Endothelial cell of umbilical vein (primary cell): ENCODE measurements around the gene LTBP1. TPM values are rescaled to one million over a fixed set of nuclear protein-coding genes. Genes with fewer than 3 reads are reported as not detected.

ENCODE experiments used
- BruUV-seq: library from RNA; stranded (reverse); fragments of 400-500 nt; replicated peaks from 2 replicates; lab custom pipeline; 2021; lab: Mats Ljungman, UMichigan
- CTCF ChIA-PET: fragments of 300-600, 350-600 bp; sonication (Branson Sonifier 250); formaldehyde crosslinking; loops from one replicate; lab custom pipeline; 2021; ENCODE audit warnings: antibody characterized with exemption, inconsistent platforms; lab: Charles Lee
- POLR2A ChIA-PET: fragments of 300-600, 350-600 bp; sonication (Branson Sonifier 250); formaldehyde crosslinking; loops from one replicate; lab custom pipeline; 2021; ENCODE audit warnings: antibody characterized with exemption, inconsistent platforms; lab: Charles Lee
- DNase-seq: peaks from one replicate; pipeline ENCODE4 v3.0.0-alpha.2; 2011; ENCODE audit warnings: low read depth, low spot score
- FAIRE-seq: peaks from 2 replicates; lab custom pipeline; 2011; peaks lifted over from hg19 to GRCh38; lab: Jason Lieb, UNC
- H2AFZ ChIP-seq: 2 replicates; pipeline ENCODE4 v1.6.0; 2012; ENCODE audit warnings: low read depth, low read length, control low read depth, inconsistent platforms
- H3K27ac ChIP-seq: 2 replicates; pipeline ENCODE4 v1.5.1; 2011; ENCODE audit warnings: low read depth, mild to moderate bottlenecking, control low read depth, low read length, moderate library complexity; ENCODE audit not compliant: insufficient read depth
- H3K27me3 ChIP-seq, 2 experiments: 2 replicates each; pipeline versions ENCODE4 v1.6.0 to v1.6.1; 2011; ENCODE audit warnings: low read length in 2 of 2, mixed read lengths in 1 of 2; ENCODE audit not compliant: control insufficient read depth in 2 of 2, insufficient read depth in 2 of 2
- H3K36me3 ChIP-seq, 2 experiments: 2 replicates in 1 of 2; 3 replicates in 1 of 2; pipeline ENCODE4 v1.5.1; 2011; ENCODE audit warnings: low read length in 2 of 2, mild to moderate bottlenecking in 1 of 2, moderate library complexity in 1 of 2; ENCODE audit not compliant: control insufficient read depth in 2 of 2, insufficient read depth in 2 of 2; ENCODE audit errors: extremely low read depth in 1 of 2
- H3K4me1 ChIP-seq: 3 replicates; pipeline ENCODE4 v1.5.1; 2011; ENCODE audit warnings: mild to moderate bottlenecking, low read length; ENCODE audit not compliant: control insufficient read depth, insufficient read depth; ENCODE audit errors: extremely low read depth
- H3K4me2 ChIP-seq: 2 replicates; pipeline ENCODE4 v1.6.1; 2011; ENCODE audit warnings: low read length, control low read depth, mixed read lengths; ENCODE audit not compliant: insufficient read depth
- H3K4me3 ChIP-seq, 3 experiments: fragments of 200-600 bp in 1 of 3; sonication (generic), shearing (Covaris generic) in 1 of 3; replicated peaks in 1 of 3; 2 replicates each; pipeline ENCODE4 v1.5.1; 2011 to 2016; ENCODE audit warnings: control low read depth in 3 of 3, low read length in 3 of 3, mild to moderate bottlenecking in 2 of 3, inconsistent platforms in 1 of 3, low read depth in 1 of 3, moderate library complexity in 1 of 3; ENCODE audit not compliant: insufficient read depth in 1 of 3
- H3K79me2 ChIP-seq: 2 replicates; pipeline ENCODE4 v1.6.0; 2012; ENCODE audit warnings: low read length, inconsistent platforms; ENCODE audit not compliant: control insufficient read depth, insufficient read depth
- H3K9ac ChIP-seq: replicated peaks from 2 replicates; pipeline ENCODE3; 2011; ENCODE audit warnings: low read length, control low read depth; ENCODE audit not compliant: insufficient read depth; ENCODE audit errors: extremely low read depth
- H3K9me1 ChIP-seq: replicated peaks from 3 replicates; pipeline ENCODE4 v1.6.0; 2011; ENCODE audit warnings: mild to moderate bottlenecking, low read length; ENCODE audit not compliant: control insufficient read depth, insufficient read depth; ENCODE audit errors: extremely low read depth
- H3K9me3 ChIP-seq: replicated peaks from 2 replicates; pipeline ENCODE4 v1.5.1; 2012; ENCODE audit warnings: low read length, inconsistent platforms; ENCODE audit not compliant: control insufficient read depth, insufficient read depth
- H4K20me1 ChIP-seq: replicated peaks from 2 replicates; pipeline ENCODE3; 2011; ENCODE audit warnings: mild to moderate bottlenecking, low read length; ENCODE audit not compliant: control insufficient read depth, insufficient read depth; ENCODE audit errors: extremely low read depth
- CTCF ChIP-seq, 2 donors: IDR thresholded peaks; 1 replicate in 1 of 2; 2 replicates in 1 of 2; pipeline ENCODE4 v1.5.1; 2011; ENCODE audit warnings: low read length in 2 of 2, mild to moderate bottlenecking in 2 of 2, moderate library complexity in 2 of 2, control low read depth in 1 of 2, inconsistent platforms in 1 of 2, low read depth in 1 of 2; ENCODE audit not compliant: insufficient read depth in 1 of 2; ENCODE audit errors: extremely low read depth in 1 of 2
- EZH2 ChIP-seq: IDR thresholded peaks from 2 replicates; pipeline ENCODE4 v1.6.1; 2012; ENCODE audit warnings: borderline replicate concordance, low read depth, mild to moderate bottlenecking, moderate library complexity, low read length, inconsistent platforms; ENCODE audit not compliant: severe bottlenecking
- FOS ChIP-seq: IDR thresholded peaks from 2 replicates; pipeline ENCODE4 v1.6.1; 2011; ENCODE audit warnings: mild to moderate bottlenecking, low read length, moderate library complexity, borderline replicate concordance; ENCODE audit not compliant: insufficient read depth
- GATA2 ChIP-seq: IDR thresholded peaks from 2 replicates; pipeline ENCODE4 v1.7.0; 2011; ENCODE audit warnings: low read depth, mild to moderate bottlenecking, moderate library complexity, mixed read lengths, low read length; ENCODE audit not compliant: insufficient read length, insufficient read depth
- JUN ChIP-seq: IDR thresholded peaks from 2 replicates; pipeline ENCODE4 v1.6.1; 2011; ENCODE audit warnings: borderline replicate concordance, low read depth; ENCODE audit not compliant: insufficient read length, insufficient read depth
- MAX ChIP-seq: IDR thresholded peaks from 2 replicates; pipeline ENCODE4 v1.6.1; 2011; ENCODE audit not compliant: insufficient read depth, insufficient read length
- MYC ChIP-seq: IDR thresholded peaks from one replicate; pipeline ENCODE4 v1.6.1; 2011; ENCODE audit warnings: mild to moderate bottlenecking, low read depth, low read length
- POLR2A ChIP-seq: IDR thresholded peaks from 2 replicates; pipeline ENCODE4 v1.6.1; 2012; ENCODE audit warnings: low read depth, mild to moderate bottlenecking, control low read depth, low read length
- POLR2AphosphoS5 ChIP-seq: IDR thresholded peaks from 2 replicates; pipeline ENCODE4 v1.6.1; 2012; ENCODE audit warnings: low read depth, mild to moderate bottlenecking, control low read depth, low read length, moderate library complexity; ENCODE audit not compliant: insufficient read depth
- dilution Hi-C: fragments of 300-500 bp; cut with MboI; formaldehyde crosslinking; loops from one replicate; pipeline ENCODE4 v1.15.0; 2019; ENCODE audit warnings: low sequenced_read_pairs; ENCODE audit not compliant: extremely low pct_ligation_motif_present
- intact Hi-C: fragments of 100-400 bp; cut with micrococcal nuclease; formaldehyde crosslinking; loops from one replicate; pipeline ENCODE4 v1.10.0; 2022
- polyA plus RNA-seq, 4 experiments: library from polyadenylated mRNA; depleted of rRNA in 3 of 4; stranded (reverse) in 3 of 4; unstranded in 1 of 4; fragments of >200 nt; gene quantifications; 2 replicates each; pipeline versions ENCODE4 v1.2.1 to v1.2.3, GENCODE V29; 2011 to 2012; ENCODE audit warnings: missing spikeins in 1 of 4
- total RNA-seq: library from RNA; stranded (reverse); gene quantifications from 2 replicates; pipeline ENCODE4 v1.2.3, GENCODE V29; 2021

LTBP1 gene
- total and polyA plus RNA-seq, 2 donors (not counting 3 experiments of a cell fraction or from before 2014, with no cell fraction given): 57.4 to 68.2 TPM

- Histone ChIP-seq H4K20me1 (no peaks in the 10 kb centered on the region), H3K4me1 (no peaks in the 10 kb centered on the region), H3K79me2 (no peaks in the 10 kb centered on the region), H3K36me3 (no peaks in the 10 kb centered on the region), H3K27ac (no peak overlapping the region), H3K4me3 (no peak overlapping the region), H3K9me3 (no peaks in the 10 kb centered on the region), H3K9me1 (no peaks in the 10 kb centered on the region), H3K9ac (no peak overlapping the region), H3K27me3 (no peaks in the 10 kb centered on the region), H2AFZ (no peak overlapping the region), H3K4me2 (no peak overlapping the region)
- dilution Hi-C loops (no loop called here), intact Hi-C loops (no loop called here)
- FAIRE-seq: no peak
- CTCF ChIA-PET: interaction anchor here (1.0 kb wide), 1 partner anchor 262 kb away, joined by 3 read pairs; no protein-coding TSS in a partner anchor
- POLR2A ChIA-PET: no interaction called here
- no peak for DNase-seq
- BruUV-seq: no TSS peak
- TF ChIP-seq EZH2 (no peak), POLR2AphosphoS5 (no peak), CTCF (IDR thresholded peaks at IDR 0.05; ENCODE audit: extremely low read depth in 1 of 2, insufficient read depth in 1 of 2, low read depth in 1 of 2, low read length in 2 of 2) (no peak), FOS (no peak), GATA2 (no peak), POLR2A (no peak), MYC (no peak), MAX (no peak), JUN (no peak)
These were observed 164.3 kb downstream of the LTBP1 start for GRCh38 chr2:33111002-33111446.
